Measurements from ENCODE around the gene STRAP. TPM values are rescaled to one million over a fixed set of nuclear protein-coding genes. Genes with fewer than 3 reads are reported as not detected.

STRAP gene
- total RNA-seq, 1 donor from 2014 or later, result 135 TPM

Other genes with a start within 250 kb of the STRAP start
- 20.7 TPM for gene EPS8, start 93.0 kb upstream of the STRAP start, total RNA-seq
- 21.5 TPM for gene DERA, start 28.9 kb downstream of the STRAP start, total RNA-seq